Suppressor macrophage (primary cell): ENCODE measurements around the gene SCN2A.
"Not testable (repeated sequence)": the region's sequence is repeated elsewhere in the genome, so short reads cannot be mapped to it uniquely, and the experiment has no call there.

Source experiments
- DNase-seq, 4 experiments: peaks; one replicate each; pipeline ENCODE4 v3.0.0-alpha.2; 2020 to 2022

The SCN2A gene

DNA sequence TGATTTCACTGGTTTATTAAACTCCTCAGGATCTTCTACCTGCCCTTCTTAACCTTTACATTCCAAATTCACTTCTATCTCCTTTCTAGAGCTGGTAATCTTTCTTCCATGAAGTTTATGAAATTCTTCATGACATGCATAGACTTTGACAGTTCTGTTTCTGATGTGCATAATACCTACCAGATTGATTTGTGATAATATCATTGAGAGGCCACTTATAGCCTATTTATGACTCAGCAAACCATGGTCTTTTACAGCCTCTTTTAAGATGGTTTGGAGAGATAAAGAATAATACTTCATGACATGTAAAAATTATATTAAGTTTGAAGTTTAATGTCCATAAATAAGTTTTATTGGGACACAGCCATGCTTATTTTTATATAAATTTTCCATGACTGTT, 14.0 kb downstream of the SCN2A start:
- DNase-seq, result no peak

DNA sequence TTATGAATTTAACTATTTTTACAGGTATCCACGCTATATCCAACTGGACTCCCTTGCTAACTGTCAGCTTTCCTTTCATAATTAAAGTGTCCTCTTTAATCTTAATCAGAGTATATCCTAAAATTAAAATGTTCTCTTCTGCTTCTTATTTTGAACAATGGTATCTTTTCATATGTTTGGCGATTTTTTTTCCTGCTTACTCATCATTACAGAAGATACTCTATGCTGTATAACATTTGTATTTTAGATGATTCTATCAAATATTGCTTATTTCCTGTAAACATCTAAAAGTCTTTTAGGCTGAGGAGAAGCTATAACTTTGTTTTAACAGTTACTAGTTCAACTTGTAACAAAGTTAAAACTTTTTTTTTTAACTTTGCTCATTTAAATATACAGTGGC, 17.4 kb downstream of the SCN2A start:
- DNase-seq, result no peak

DNA sequence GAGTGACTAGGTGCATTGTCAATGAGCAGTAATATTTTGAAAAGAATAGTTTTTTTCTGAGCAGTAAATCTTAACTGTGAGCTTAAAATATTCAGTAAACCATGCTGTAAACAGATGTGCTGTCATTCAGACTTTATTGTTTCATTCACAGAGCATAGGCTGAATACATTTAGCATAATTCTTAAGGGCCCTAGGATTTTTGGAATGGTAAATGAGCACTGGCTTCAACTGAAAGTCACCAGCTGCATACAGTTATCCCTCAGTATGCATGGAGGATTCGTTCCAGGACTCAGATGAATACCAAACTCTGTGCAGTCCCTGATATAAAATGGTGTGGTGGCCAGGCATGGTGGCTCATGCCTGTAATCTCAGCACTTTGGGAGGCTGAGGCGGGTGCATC, 21.1 kb downstream of the SCN2A start:
- not testable (repeated sequence) for DNase-seq

GRCh38 chr2:165268754-165269153, 29.5 kb downstream of the SCN2A start:
- DNase-seq, result no peak

GRCh38 chr2:165273176-165273575, 34.0 kb downstream of the SCN2A start:
- DNase-seq, result no peak

- no peak for DNase-seq
Measured at GRCh38 chr2:165274698-165275097, 35.5 kb downstream of the SCN2A start.

- no peak for DNase-seq
Measured at GRCh38 chr2:165275932-165276331, 36.7 kb downstream of the SCN2A start.

GRCh38 chr2:165277295-165277694, 38.1 kb downstream of the SCN2A start:
- no peak for DNase-seq

GRCh38 chr2:165277860-165278656, 38.8 kb downstream of the SCN2A start:
- DNase-seq, result no peak

- no peak for DNase-seq
Measured at GRCh38 chr2:165280356-165280755, 41.1 kb downstream of the SCN2A start.

DNA sequence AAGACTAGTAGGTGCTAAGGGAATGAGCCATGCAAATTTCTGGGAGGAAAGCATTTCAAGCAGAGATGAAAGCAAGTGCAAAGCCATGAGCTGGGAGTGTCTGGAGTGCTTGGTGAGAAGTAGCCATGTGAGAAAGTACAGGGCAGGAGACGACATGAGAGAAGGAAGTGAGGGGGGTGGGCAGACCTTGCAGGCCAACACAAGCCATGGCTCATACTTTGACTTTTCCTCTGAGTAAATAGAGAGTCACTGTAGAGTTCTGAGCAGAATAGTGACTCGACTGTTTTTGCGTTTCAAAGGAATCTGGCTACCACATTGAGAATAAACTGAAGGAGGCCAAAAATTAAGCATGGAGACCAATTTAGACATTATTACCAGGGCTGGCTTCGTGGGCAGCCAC, 42.2 kb downstream of the SCN2A start:
- DNase-seq, result no peak

DNA sequence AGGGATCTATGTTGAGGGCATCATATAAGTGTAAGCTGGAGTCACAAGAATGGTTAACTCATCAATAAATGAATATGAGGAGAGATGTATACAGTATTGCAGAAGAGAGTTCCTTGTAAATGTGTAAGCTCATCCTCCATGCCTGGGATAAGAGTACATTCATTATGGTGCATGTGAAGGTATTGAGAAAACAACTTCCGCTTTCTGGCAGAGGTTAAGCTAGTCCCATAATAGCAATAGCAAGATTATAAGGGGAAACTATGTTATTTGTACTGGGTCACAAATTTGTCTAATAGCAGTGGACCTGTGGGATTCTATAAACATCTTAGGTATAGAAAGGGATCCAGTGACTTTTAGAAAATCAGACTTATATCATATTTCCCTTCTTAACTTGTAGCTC, 44.1 kb downstream of the SCN2A start:
- DNase-seq, result no peak

- no peak for DNase-seq
Measured at GRCh38 chr2:165287094-165287778, 48.0 kb downstream of the SCN2A start.

GRCh38 chr2:165289069-165289468, 49.9 kb downstream of the SCN2A start:
- no peak for DNase-seq

GRCh38 chr2:165293440-165294420, 54.5 kb downstream of the SCN2A start:
- DNase-seq, result peak; percentile 67 to 89 (median 77)

DNA sequence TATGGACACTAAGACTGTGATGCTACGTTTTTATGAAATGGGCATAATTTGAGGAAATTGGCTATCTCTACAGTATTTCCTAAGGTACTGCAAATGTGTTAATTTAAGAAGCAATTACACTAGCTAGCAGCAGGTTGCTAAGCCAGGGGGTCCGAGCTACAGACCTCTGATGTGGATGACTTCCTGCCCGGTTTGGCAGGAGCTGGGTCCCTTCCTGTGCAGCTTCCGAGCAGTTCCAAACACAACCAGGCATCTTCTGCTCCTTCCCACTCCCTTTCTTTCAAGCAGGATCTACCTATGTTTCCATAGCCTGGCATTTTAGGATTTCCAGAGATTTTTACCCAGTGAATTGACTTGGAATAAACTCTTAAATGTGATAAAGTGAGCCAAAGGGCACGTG, 55.7 kb downstream of the SCN2A start:
- no peak for DNase-seq

DNA sequence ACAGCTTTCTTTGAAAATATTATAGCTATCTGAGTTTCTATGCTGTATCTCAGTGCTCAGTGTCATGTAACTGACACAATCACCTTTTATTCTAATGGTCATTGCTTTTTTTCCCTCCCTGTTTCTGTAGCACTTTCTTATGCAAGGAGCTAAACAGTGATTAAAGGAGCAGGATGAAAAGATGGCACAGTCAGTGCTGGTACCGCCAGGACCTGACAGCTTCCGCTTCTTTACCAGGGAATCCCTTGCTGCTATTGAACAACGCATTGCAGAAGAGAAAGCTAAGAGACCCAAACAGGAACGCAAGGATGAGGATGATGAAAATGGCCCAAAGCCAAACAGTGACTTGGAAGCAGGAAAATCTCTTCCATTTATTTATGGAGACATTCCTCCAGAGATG, 56.4 kb downstream of the SCN2A start:
- DNase-seq, result no peak

DNA sequence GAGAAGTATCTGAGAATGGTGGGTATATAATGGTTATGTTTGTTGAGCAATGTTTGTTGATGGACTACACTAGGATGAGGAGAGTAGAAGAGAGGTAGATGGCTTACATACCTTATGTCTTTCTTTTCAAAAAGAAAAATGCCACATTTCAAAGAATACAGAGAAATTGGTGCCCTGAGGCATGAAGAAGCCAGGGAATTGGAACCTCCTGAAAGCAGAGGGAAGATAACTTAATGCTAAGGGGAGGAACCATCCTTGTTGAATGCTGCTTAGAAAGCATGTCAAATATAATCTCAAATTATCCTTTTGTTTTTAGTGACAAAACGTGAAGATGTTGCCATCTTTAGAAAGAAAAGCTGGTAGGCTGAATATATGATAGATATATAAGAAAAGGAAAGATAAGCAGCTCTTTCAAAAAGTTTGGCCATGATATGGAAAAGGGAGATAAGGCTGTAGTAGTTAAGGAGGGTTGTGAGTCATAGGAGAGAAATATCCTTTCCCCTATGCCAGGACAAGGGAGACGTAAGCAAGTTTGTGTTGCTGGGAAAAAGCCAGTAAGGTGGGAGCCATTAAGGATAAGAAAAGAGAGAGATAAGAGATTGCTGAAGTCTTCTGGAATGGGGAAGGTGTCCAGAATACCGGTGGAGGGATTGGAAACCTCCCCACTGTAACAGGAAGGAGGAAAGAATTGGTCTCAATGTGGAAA, 66.3 kb downstream of the SCN2A start:
- no peak for DNase-seq

- DNase-seq, result no peak
Measured at GRCh38 chr2:165307317-165307716, 68.1 kb downstream of the SCN2A start.

DNA sequence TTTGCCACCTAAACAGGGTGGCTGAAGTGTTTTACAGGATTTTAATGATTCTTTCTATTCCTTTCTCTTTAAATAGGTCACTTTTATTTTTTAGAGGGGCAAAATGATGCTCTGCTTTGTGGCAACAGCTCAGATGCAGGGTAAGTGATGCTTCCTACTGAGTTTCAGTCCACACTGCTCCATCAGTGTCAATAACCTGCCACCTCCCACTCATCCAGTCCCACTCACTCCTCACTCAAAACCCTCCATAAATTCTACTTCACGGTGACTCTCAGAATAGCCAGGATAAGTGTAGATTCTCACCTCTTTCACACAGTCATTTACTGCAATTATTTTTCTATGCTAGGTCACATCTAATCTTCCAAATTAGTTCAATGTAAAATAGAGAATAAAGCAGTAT, 72.7 kb downstream of the SCN2A start:
- DNase-seq, result no peak

DNA sequence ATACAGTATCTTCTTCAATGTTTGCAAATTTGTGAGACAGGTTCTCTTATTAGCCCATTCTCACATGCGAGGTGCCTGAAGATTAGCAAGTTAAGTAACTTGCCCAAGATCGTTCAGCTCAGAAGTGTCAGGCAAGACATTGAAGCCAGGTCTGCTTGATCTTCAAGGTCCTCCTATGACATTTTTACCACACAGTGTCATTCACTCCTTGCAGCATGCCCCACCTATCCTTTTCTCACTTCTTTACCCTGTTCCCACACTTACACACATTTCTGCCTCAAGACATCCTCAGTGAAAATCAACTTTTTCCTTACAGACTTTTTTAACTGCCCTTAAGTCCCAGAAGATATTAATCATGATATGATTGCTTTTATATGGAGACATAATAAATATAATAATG, 73.8 kb downstream of the SCN2A start:
- no peak for DNase-seq

- no peak for DNase-seq
Measured at GRCh38 chr2:165313509-165313908, 74.3 kb downstream of the SCN2A start.
